OCI-LY7 (cell line): ENCODE measurements around the gene CELSR3. TPM values are rescaled to one million over a fixed set of nuclear protein-coding genes. Genes with fewer than 3 reads are reported as not detected.

Source experiments
- BruUV-seq: library from RNA; stranded (reverse); fragments of 400-500 nt; replicated peaks from 2 replicates; lab custom pipeline; 2021; lab: Mats Ljungman, UMichigan
- CTCF ChIA-PET: fragments of 300-600 bp; sonication (Branson Sonifier 250); formaldehyde crosslinking; loops from one replicate; lab custom pipeline; 2022; ENCODE audit warnings: antibody characterized with exemption; ENCODE audit not compliant: unreplicated experiment; lab: Charles Lee
- POLR2A ChIA-PET: fragments of 300-600 bp; sonication (Branson Sonifier 250); formaldehyde crosslinking; loops from one replicate; lab custom pipeline; 2022; ENCODE audit warnings: antibody characterized with exemption; lab: Charles Lee
- DNase-seq: peaks from one replicate; pipeline ENCODE4 v3.0.0-alpha.2; 2015; ENCODE audit warnings: low spot score
- H2AFZ ChIP-seq: fragments of 200-600 bp; sonication (generic), shearing (Covaris generic); 2 replicates; pipeline ENCODE4 v1.6.1; 2014; ENCODE audit warnings: mild to moderate bottlenecking, antibody characterized with exemption, low read length, moderate library complexity
- H3K27ac ChIP-seq: fragments of 200-600 bp; sonication (generic); 2 replicates; pipeline ENCODE4 v1.5.1; 2014; ENCODE audit warnings: mixed run types, low read depth, mild to moderate bottlenecking, moderate library complexity, low read length, inconsistent platforms; ENCODE audit not compliant: poor library complexity, severe bottlenecking
- H3K36me3 ChIP-seq: fragments of 200-600 bp; sonication (generic); 2 replicates; pipeline ENCODE4 v1.6.1; 2014; ENCODE audit warnings: mild to moderate bottlenecking, antibody characterized with exemption, low read length, moderate library complexity, mixed read lengths; ENCODE audit not compliant: insufficient read depth
- H3K4me1 ChIP-seq: fragments of 200-600 bp; sonication (generic); 2 replicates; pipeline ENCODE4 v1.5.1; 2014; ENCODE audit warnings: mild to moderate bottlenecking, low read length; ENCODE audit not compliant: insufficient read depth, poor library complexity, severe bottlenecking
- H3K4me2 ChIP-seq: fragments of 200-600 bp; sonication (generic); 2 replicates; pipeline ENCODE4 v1.6.1; 2014; ENCODE audit warnings: mild to moderate bottlenecking, low read length
- H3K4me3 ChIP-seq: fragments of 200-600 bp; sonication (generic); 2 replicates; pipeline ENCODE4 v1.5.1; 2014; ENCODE audit warnings: mild to moderate bottlenecking, low read depth, low read length; ENCODE audit not compliant: poor library complexity, severe bottlenecking
- H3K79me2 ChIP-seq: fragments of 200-600 bp; sonication (generic); 2 replicates; pipeline ENCODE4 v1.6.1; 2016; ENCODE audit warnings: low read depth, mild to moderate bottlenecking, low read length, moderate library complexity, mixed read lengths; ENCODE audit not compliant: insufficient read depth
- H3K9me2 ChIP-seq: fragments of 200-600 bp; sonication (generic); 2 replicates; pipeline ENCODE4 v1.6.1; 2016; ENCODE audit warnings: mild to moderate bottlenecking, low read length, mixed read lengths; ENCODE audit not compliant: insufficient read depth
- H3K9me3 ChIP-seq: fragments of 200-600 bp; sonication (generic); 2 replicates; pipeline ENCODE4 v1.6.1; 2014; ENCODE audit warnings: mild to moderate bottlenecking, mixed run types, low read length, mixed read lengths
- H4K20me1 ChIP-seq: fragments of 200-600 bp; sonication (generic); 2 replicates; pipeline ENCODE4 v1.6.1; 2014; ENCODE audit warnings: mild to moderate bottlenecking, antibody characterized with exemption, low read length, moderate library complexity, mixed read lengths; ENCODE audit not compliant: insufficient read depth
- EZH2phosphoT487 ChIP-seq: fragments of 200-600 bp; sonication (generic); IDR thresholded peaks from 2 replicates; pipeline ENCODE4 v1.6.1; 2018; ENCODE audit warnings: low read depth, borderline replicate concordance, mild to moderate bottlenecking, mixed run types, antibody characterized with exemption, low read length, moderate library complexity, mixed read lengths
- intact Hi-C: fragments of 100-400 bp; cut with micrococcal nuclease; formaldehyde crosslinking; loops from one replicate; pipeline ENCODE4 v1.10.0; 2022; ENCODE audit not compliant: unreplicated experiment
- total RNA-seq, 2 experiments: library from RNA; depleted of rRNA in 1 of 2; stranded (reverse); fragments of >200 nt in 1 of 2; shearing (Covaris generic) in 1 of 2; gene quantifications; 2 replicates each; pipeline ENCODE4 v1.2.3, GENCODE V29; 2014 to 2022
- TF ChIP-seq, protein P1 (sequence below): fragments of 200-600 bp; sonication (generic); conservative IDR thresholded peaks from 2 replicates; pipeline ENCODE4 v1.5.1; 2014; ENCODE audit warnings: mild to moderate bottlenecking, antibody characterized with exemption, low read length, moderate library complexity, mixed read lengths

CELSR3 gene
- total RNA-seq, 2 experiments from 2014 or later, result 3.0 to 9.1 TPM

DNA sequence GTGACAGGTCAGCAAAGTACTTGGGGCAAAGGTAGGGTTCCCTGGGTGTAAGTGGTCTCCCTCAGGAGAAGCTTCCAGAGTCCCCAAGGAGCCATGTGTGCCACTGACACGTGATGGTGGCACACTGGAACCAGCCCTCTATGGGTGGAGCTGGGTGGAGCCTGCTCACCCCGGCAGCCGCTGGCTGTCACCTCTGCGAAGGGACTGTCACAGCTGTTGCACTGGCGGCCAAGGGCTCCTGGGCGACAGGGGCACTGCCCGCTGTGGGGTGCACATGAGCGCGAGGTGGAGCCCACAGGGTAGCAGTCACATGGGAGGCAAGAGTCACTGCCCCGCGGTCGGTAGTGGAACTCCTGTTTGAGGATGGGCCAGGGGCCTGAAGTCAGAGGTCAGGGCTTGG is 12.0 kb downstream of the CELSR3 start:
- Histone ChIP-seq H3K4me3 (no peak overlapping the region), H3K79me2 (no peaks in the 10 kb centered on the region), H3K4me1 (no peaks in the 10 kb centered on the region), H4K20me1 (no peaks in the 10 kb centered on the region), H3K36me3 (no peaks in the 10 kb centered on the region), H2AFZ (no peak overlapping the region), H3K9me2 (no peaks in the 10 kb centered on the region), H3K4me2 (no peak overlapping the region), H3K27ac (no peak overlapping the region), H3K9me3 (no peaks in the 10 kb centered on the region)
- intact Hi-C loops, result no loop called here
- ChIA-PET CTCF (interaction anchor here (0.6 kb wide), 2 partner anchors 12 to 140 kb away, joined by 5 to 6 read pairs; no protein-coding TSS in a partner anchor), POLR2A (no interaction called here)
- no peak for TF ChIP-seq EZH2phosphoT487
- TF ChIP-seq, protein P1, sequence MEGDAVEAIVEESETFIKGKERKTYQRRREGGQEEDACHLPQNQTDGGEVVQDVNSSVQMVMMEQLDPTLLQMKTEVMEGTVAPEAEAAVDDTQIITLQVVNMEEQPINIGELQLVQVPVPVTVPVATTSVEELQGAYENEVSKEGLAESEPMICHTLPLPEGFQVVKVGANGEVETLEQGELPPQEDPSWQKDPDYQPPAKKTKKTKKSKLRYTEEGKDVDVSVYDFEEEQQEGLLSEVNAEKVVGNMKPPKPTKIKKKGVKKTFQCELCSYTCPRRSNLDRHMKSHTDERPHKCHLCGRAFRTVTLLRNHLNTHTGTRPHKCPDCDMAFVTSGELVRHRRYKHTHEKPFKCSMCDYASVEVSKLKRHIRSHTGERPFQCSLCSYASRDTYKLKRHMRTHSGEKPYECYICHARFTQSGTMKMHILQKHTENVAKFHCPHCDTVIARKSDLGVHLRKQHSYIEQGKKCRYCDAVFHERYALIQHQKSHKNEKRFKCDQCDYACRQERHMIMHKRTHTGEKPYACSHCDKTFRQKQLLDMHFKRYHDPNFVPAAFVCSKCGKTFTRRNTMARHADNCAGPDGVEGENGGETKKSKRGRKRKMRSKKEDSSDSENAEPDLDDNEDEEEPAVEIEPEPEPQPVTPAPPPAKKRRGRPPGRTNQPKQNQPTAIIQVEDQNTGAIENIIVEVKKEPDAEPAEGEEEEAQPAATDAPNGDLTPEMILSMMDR, result no peak
- no peak for DNase-seq
- BruUV-seq, result no TSS peak

DNA sequence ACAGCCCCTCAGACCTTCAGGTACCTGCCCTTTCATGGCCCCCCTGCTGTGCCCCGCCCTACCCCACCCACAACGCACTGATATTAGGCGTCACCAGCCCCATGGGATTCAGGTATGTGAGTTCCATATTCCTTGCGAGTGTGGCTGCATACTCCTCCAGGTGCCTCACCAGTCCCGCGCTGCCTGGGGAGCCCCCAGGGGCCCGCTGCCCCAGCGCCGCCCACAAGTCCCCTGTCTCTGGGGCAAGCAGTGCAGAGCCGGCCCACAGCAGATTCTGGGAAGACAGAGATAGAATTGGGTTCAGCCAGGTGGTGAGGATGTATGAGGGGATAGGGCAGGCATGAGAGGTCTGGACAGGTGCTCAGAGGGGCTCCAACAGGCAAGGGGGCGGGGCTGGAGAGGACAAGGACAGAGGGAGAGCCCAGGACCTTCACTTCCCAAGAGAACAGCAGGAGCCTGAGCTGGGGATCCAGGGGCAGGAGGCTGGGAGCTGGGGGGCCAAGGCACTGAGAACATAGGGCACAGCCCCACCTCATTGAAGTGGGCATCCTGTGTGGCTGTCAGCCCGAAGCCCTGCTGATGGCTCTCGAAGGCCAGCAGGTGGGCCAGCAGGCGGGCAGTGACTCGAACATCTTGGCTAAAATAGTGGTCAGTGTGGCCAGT is 14.4 kb downstream of the CELSR3 start:
- TF ChIP-seq, protein P1, result no peak
- TF ChIP-seq EZH2phosphoT487, result no peak

DNA sequence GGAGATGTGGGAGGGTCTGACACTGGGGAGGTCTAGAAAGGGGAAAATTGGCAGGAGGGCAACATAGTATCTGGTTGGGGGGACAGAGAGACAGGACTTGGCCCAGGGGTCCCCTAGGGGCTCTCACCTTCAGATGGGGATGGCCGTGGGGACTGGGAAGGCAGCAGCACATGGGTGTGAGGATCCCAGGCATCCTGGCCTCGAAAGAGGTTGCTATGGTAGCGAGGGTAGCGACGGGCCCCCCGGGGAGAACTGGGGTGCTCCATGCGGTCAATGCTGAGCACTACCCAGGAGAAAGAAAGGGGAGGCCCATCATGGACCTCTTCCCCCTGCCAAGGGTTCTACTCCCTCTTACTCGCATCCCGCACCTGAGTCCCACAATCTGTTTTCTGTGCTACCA is 15.0 kb downstream of the CELSR3 start:
- CTCF ChIA-PET, result no interaction called here
- H3K36me3 ChIP-seq, result no peaks in the 10 kb centered on the region
- no peak overlapping the region for H3K4me3 ChIP-seq
- POLR2A ChIA-PET, result no interaction called here
- TF ChIP-seq, protein P1, result no peak
- TF ChIP-seq EZH2phosphoT487, result no peak
- H3K9me3 ChIP-seq, result no peaks in the 10 kb centered on the region
- H3K79me2 ChIP-seq, result no peaks in the 10 kb centered on the region
- H3K4me1 ChIP-seq, result no peaks in the 10 kb centered on the region
- H2AFZ ChIP-seq, result no peak overlapping the region
- no peaks in the 10 kb centered on the region for H3K9me2 ChIP-seq
- intact Hi-C loops, result no loop called here
- BruUV-seq, result no TSS peak
- no peak overlapping the region for H3K27ac ChIP-seq
- no peak for DNase-seq
- H4K20me1 ChIP-seq, result no peaks in the 10 kb centered on the region
- H3K4me2 ChIP-seq, result no peak overlapping the region

More for the DNA sequence above, 14.4 kb downstream of the CELSR3 start:
- Histone ChIP-seq H2AFZ (no peak overlapping the region), H4K20me1 (no peaks in the 10 kb centered on the region), H3K79me2 (no peaks in the 10 kb centered on the region), H3K4me2 (no peak overlapping the region), H3K27ac (no peak overlapping the region), H3K9me2 (no peaks in the 10 kb centered on the region), H3K36me3 (no peaks in the 10 kb centered on the region), H3K9me3 (no peaks in the 10 kb centered on the region), H3K4me1 (no peaks in the 10 kb centered on the region), H3K4me3 (no peak overlapping the region)
- intact Hi-C loops, result no loop called here
- BruUV-seq, result no TSS peak
- no peak for DNase-seq
- CTCF ChIA-PET, result no interaction called here
- POLR2A ChIA-PET, result interaction anchor here (0.6 kb wide), 2 partner anchors 24 to 34 kb away, joined by 3 to 7 read pairs; no protein-coding TSS in a partner anchor
